ENCODE measurements around the gene NLGN1. TPM values are rescaled to one million over a fixed set of nuclear protein-coding genes. Genes with fewer than 3 reads are reported as not detected.

NLGN1 gene
- total RNA-seq, 1 donor from 2014 or later = not detected

DNA sequence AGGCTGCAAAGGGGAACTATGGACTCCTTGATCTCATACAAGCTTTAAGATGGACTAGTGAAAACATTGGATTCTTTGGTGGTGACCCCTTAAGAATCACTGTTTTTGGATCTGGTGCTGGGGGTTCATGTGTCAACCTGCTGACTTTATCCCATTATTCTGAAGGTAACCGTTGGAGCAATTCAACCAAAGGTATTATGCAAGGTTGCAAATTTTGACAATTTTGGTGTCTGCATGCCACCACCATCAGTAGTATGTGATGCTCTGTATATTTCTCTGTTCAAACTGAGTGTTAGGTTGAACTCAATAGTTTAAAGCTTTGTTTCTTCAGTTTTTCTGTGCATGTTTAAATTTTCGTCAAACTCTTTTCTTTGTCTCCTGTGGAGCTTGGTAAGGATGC lies 877.8 kb downstream of the NLGN1 start:
- CTCF ChIA-PET = no interaction called here
- DNase-seq = no peak
- Mint-ChIP-seq H3K4me3 (no peak overlapping the region), H3K27me3 (no peaks in the 10 kb centered on the region), H3K27ac (no peak overlapping the region), H3K9me3 (peaks cover 12% of the 10 kb centered on the region), H3K4me1 (no peaks in the 10 kb centered on the region), H3K36me3 (ENCODE audit: low read depth) (no peaks in the 10 kb centered on the region)
- intact Hi-C loops (cut with micrococcal nuclease) = no loop called here
- POLR2A ChIA-PET = no interaction called here
- no peak for ATAC-seq (ENCODE audit: low read depth)
- TF ChIP-seq, protein P1, sequence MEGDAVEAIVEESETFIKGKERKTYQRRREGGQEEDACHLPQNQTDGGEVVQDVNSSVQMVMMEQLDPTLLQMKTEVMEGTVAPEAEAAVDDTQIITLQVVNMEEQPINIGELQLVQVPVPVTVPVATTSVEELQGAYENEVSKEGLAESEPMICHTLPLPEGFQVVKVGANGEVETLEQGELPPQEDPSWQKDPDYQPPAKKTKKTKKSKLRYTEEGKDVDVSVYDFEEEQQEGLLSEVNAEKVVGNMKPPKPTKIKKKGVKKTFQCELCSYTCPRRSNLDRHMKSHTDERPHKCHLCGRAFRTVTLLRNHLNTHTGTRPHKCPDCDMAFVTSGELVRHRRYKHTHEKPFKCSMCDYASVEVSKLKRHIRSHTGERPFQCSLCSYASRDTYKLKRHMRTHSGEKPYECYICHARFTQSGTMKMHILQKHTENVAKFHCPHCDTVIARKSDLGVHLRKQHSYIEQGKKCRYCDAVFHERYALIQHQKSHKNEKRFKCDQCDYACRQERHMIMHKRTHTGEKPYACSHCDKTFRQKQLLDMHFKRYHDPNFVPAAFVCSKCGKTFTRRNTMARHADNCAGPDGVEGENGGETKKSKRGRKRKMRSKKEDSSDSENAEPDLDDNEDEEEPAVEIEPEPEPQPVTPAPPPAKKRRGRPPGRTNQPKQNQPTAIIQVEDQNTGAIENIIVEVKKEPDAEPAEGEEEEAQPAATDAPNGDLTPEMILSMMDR (IDR thresholded peaks at IDR 0.05) = no peak

DNA sequence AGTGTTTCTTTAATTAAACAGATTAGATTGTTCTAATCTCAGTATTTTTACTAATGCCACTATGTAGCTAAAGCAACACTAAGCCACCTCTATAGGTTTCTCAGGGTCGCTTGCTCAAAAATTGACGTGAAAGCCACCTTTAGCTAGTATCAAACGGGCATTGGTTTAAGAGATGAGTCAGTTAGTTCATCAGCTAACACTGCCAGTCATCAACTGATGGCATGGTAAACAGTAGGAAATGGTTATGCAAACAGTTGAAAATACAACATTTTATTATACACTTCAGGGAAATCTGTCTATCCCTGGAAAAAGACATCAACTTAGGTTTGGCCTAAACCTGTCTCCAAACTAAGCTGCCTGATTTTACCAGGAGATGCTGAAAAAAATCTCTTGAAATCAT lies 879.3 kb downstream of the NLGN1 start:
- DNase-seq (no peak), ATAC-seq (ENCODE audit: low read depth) (no peak)
- CTCF ChIA-PET = no interaction called here
- Mint-ChIP-seq H3K4me3 (no peak overlapping the region), H3K9me3 (peaks cover 12% of the 10 kb centered on the region), H3K36me3 (ENCODE audit: low read depth) (no peaks in the 10 kb centered on the region), H3K27ac (no peak overlapping the region), H3K27me3 (no peaks in the 10 kb centered on the region), H3K4me1 (no peaks in the 10 kb centered on the region)
- intact Hi-C loops (cut with micrococcal nuclease) = no loop called here
- POLR2A ChIA-PET = no interaction called here
- TF ChIP-seq, protein P1 (IDR thresholded peaks at IDR 0.05) = no peak

DNA sequence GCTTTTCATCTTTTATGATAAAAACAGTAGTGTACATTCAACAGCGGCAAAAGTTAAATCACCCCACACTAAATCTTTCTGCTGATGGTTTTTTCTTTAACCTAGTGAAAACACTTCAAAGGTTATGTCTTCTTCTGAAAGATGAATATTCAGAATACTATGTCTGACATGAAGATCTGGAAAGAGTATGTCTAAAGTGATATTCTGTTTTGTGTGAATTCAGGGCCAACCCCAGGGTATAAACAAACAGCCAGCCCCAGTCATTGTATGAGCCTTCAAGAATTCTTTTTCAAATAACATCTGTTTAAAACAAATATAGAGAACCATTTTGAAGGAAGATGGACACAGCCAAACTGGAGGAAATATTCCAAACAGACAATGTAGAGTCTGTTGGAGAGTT lies 880.5 kb downstream of the NLGN1 start:
- Mint-ChIP-seq H3K27me3 (no peaks in the 10 kb centered on the region), H3K9me3 (peaks cover 12% of the 10 kb centered on the region), H3K4me3 (no peak overlapping the region), H3K27ac (no peak overlapping the region), H3K36me3 (ENCODE audit: low read depth) (no peaks in the 10 kb centered on the region), H3K4me1 (no peaks in the 10 kb centered on the region)
- no peak for DNase-seq
- TF ChIP-seq, protein P1 (IDR thresholded peaks at IDR 0.05) = no peak
- POLR2A ChIA-PET = no interaction called here
- no peak for ATAC-seq (ENCODE audit: low read depth)
- intact Hi-C loops (cut with micrococcal nuclease) = no loop called here
- CTCF ChIA-PET = no interaction called here

DNA sequence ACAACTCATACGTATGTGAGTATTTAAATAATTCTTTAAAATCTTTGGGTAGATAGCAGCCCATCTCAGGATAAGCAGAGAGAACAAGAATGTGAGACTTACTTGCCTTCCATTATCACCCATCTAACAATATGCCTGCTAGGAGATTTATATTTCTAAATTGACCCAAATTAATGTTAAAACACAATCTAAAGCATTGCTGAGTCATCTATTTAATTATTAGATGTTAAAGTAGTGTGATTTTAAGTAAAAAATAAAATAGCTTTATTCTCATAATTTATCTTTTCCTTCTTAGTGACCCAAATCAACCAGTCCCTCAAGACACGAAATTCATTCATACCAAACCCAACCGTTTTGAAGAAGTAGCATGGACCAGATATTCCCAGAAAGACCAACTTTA lies 882.6 kb downstream of the NLGN1 start:
- TF ChIP-seq, protein P1 (IDR thresholded peaks at IDR 0.05) = no peak

DNA sequence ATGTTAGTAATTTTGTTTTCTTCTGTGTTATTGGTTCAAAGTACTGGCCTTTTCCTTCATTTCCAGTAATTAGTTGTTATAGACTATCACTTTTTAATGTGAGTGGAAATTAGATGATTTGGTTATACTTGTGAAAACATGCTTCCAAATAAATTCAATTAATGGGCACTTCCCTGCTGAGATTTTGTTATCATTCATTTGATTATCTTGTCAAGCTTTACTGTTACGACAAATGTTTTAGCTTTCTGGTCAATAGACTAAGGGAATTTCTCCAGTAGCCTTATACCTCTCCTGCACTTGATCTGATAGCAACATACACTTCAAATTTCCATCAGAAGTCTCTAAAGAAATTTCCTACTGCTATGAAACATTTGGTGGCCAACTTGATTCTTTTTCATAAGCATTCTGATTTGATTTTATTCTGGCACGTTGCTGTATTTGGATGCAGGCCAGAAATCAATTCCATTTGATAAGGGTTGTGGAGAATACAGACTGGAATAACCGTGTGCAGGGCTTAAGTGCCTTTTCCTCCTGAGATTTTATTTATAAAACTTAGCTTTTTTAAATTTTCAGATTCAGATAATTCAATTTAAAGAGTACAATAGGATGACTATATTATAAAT lies 887.8 kb downstream of the NLGN1 start:
- Mint-ChIP-seq H3K4me1 (no peaks in the 10 kb centered on the region), H3K4me3 (no peak overlapping the region), H3K27me3 (no peaks in the 10 kb centered on the region), H3K9me3 (no peaks in the 10 kb centered on the region), H3K36me3 (ENCODE audit: low read depth) (no peaks in the 10 kb centered on the region), H3K27ac (no peak overlapping the region)
- ATAC-seq (ENCODE audit: low read depth) (no peak), DNase-seq (no peak)
- POLR2A ChIA-PET = no interaction called here
- intact Hi-C loops (cut with micrococcal nuclease) = no loop called here
- TF ChIP-seq, protein P1 (IDR thresholded peaks at IDR 0.05) = no peak
- CTCF ChIA-PET = no interaction called here

More for the DNA sequence above, 882.6 kb downstream of the NLGN1 start:
- ATAC-seq (ENCODE audit: low read depth) (no peak), DNase-seq (no peak)
- Mint-ChIP-seq H3K36me3 (ENCODE audit: low read depth) (no peaks in the 10 kb centered on the region), H3K4me3 (no peak overlapping the region), H3K27ac (no peak overlapping the region), H3K9me3 (peaks cover 8% of the 10 kb centered on the region), H3K27me3 (no peaks in the 10 kb centered on the region), H3K4me1 (no peaks in the 10 kb centered on the region)
- intact Hi-C loops (cut with micrococcal nuclease) = no loop called here
- POLR2A ChIA-PET = no interaction called here
- CTCF ChIA-PET = no interaction called here

Data from activated B cell treated with CpG ODN at 0.5 μM for 24 hours (primary cell).